ENCODE results near the gene S100A4.

DNA sequence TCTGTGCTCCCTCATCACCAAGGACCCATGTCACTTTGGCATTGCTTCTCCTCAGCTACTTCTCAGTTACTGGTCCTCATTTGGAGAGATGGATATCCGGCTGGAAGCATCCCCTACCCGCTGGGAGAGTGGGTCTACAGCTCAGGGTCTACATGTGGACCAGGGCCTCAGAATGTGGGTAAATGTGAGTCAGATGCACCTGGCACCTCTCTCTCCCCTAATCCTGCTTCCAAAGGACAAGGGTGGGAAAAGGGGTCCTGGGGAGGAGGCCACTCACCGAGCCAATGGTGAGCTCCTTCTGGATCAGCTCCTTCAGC, 10.7 kb downstream of the S100A4 start:
- TF ChIP-seq TAF1 (IDR thresholded peaks at IDR 0.05; ENCODE audit: borderline replicate concordance, insufficient read depth, low read length): no peak
- TF ChIP-seq, protein P1, sequence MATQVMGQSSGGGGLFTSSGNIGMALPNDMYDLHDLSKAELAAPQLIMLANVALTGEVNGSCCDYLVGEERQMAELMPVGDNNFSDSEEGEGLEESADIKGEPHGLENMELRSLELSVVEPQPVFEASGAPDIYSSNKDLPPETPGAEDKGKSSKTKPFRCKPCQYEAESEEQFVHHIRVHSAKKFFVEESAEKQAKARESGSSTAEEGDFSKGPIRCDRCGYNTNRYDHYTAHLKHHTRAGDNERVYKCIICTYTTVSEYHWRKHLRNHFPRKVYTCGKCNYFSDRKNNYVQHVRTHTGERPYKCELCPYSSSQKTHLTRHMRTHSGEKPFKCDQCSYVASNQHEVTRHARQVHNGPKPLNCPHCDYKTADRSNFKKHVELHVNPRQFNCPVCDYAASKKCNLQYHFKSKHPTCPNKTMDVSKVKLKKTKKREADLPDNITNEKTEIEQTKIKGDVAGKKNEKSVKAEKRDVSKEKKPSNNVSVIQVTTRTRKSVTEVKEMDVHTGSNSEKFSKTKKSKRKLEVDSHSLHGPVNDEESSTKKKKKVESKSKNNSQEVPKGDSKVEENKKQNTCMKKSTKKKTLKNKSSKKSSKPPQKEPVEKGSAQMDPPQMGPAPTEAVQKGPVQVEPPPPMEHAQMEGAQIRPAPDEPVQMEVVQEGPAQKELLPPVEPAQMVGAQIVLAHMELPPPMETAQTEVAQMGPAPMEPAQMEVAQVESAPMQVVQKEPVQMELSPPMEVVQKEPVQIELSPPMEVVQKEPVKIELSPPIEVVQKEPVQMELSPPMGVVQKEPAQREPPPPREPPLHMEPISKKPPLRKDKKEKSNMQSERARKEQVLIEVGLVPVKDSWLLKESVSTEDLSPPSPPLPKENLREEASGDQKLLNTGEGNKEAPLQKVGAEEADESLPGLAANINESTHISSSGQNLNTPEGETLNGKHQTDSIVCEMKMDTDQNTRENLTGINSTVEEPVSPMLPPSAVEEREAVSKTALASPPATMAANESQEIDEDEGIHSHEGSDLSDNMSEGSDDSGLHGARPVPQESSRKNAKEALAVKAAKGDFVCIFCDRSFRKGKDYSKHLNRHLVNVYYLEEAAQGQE (IDR thresholded peaks at IDR 0.05; ENCODE audit: insufficient read depth in 1 of 2, low read depth in 2 of 2, low read length in 2 of 2): no peak
- no peak for TF ChIP-seq POLR2AphosphoS5 (IDR thresholded peaks at IDR 0.05; ENCODE audit: low read depth, low read length)
- no peak for TF ChIP-seq SIN3A (IDR thresholded peaks at IDR 0.05; ENCODE audit: borderline replicate concordance, insufficient read depth, low read length)
